Measurements from ENCODE around the gene SETD2.
A peak's percentile ranks its signal among the peaks of the same experiment; 100 is the strongest.
"Not testable (repeated sequence)": the region's sequence is repeated elsewhere in the genome, so short reads cannot be mapped to it uniquely, and the experiment has no call there.

The SETD2 gene

DNA sequence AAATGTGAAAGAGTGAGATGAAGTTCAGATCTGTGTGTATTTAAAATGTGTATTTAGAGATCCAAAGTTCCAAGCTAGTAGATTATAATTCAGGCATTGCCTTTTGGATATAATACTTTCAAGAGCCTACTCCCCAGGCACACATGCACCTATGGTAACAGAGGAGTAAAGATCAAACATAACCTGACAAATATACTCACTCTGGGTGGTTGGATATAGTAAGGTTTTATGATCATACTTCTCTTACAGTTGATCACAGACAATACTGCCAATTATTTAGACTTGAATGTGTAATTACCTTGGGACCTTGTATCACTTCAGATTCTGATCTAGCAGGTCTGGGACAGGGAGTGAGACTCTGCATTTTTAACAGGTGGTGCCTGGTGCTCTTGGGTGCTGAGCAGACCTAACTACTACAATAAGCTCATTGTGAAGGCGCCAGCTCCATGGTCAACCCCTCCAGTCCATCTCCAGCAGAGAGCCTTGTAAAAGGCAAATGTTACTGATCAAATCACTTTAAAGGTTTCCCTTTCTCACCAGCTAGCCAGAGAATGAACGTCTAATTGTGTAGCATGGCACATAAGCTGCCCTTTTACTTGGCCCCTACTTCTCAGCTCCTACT, 128.9 kb downstream of the SETD2 start:
- DNase-seq (ENCODE audit: low read depth) = no peak

DNA sequence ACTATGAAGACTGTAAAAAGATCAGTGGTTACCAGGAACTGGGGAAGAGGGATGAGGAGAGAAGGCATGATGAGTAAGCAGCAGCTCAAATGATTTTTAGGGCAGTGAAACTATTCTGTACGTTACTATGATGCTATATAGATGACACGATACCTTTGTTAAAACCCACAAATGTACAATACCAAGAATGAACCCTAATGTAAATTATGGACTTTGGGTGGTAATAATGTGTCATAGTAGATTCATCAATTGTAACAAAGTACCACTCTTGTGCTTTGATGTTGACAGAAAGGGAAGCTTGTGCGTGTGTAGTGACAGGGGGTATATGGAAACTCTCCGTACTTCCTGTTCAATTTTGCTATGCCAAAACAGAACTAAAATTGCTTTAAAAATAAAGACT, 132.9 kb downstream of the SETD2 start:
- DNase-seq (ENCODE audit: low read depth) = not testable (repeated sequence)

DNA sequence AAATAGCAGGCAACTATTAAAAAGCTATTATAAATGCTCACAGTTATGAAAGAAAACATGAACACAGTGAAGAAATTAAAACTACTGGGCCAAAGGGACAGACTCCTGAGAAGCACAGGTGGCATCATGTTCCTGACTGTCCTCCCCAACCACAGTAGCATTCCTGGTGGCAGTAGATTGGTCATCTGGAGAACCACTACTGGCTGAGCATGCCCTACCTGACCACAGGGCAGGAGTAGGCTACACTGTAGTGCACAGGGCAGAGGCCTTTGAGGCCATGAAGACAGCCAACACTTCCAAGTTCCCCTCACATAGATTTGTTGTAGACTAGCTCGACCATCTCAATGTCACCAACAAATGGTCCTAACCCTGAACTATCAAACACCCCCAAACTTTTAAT, 135.2 kb downstream of the SETD2 start:
- DNase-seq (ENCODE audit: low read depth) = no peak

DNA sequence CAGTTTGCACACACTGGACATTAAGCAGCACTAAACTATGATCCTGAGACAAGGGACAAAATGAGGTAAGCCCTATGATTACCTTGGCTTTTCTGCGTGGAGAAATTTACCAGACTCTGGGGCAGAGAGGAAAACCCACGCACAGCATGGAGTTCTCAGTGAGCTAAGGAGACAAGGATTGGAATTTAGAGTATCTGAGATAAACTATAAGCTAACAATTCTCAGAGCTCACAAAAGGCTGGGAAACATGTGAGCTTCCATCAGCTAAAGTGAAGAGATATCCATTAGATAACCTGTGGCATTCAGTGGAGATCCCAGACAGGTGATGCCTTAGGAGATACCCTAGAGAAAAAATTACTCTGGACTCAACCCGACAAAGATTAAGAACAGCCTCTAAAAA, 135.8 kb downstream of the SETD2 start:
- DNase-seq (ENCODE audit: low read depth) = no peak

DNA sequence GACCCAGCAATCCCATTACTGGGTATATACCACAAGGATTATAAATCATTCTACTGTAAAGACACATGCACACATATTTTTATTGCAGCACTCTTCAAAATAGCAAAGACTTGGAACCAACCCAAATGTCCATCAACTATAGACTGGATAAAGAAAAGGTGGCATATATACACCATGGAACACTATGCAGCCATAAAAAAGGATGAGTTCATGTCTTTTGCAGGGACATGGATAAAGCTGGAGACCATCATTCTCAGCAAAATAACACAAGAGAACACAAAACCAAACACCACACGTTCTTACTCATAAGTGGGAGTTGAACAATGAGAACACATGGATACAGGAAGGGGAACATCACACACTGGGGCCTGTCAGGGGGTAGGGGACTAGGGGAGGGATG, 137.5 kb downstream of the SETD2 start:
- DNase-seq (ENCODE audit: low read depth) = not testable (repeated sequence)

DNA sequence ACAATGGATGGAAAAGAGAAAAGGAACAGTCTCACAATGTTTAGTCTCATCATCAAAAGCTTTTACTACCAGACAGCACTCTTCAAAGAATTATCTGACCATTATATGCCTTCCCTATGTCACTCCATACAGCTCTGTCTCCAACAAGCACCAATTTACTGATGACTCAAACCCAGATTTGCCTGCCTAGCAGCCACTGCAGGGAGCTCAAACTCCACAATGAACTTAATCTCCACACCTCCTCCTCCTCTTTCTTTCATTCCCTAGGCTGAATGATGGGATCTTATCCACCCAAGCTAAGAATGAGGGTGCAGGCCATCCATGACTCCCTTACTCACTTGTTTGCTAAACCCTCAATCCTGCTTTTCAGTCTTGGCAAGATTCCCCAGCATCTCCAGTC, 139.0 kb downstream of the SETD2 start:
- no peak for DNase-seq (ENCODE audit: low read depth)

DNA sequence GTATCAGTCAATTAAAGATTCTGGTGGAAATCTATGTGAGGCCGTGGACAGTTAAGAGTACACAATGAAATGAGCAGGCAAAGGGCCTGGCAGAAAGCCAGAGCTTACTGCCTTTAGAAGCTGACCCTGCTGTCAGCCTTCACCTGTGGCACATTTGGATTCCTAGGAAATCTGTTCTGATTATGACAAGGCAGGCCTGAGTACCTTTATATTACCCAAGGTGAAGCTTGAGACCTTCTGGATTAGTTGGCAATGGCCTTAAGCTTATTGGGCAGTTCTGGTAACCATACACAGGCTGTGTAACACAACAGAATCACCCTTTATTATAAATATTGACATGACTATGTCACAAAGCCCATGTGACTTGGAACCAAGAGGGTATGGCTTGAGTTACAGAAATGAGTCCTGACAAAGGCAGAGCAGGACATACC, 141.3 kb downstream of the SETD2 start:
- DNase-seq (ENCODE audit: low read depth) = no peak

DNA sequence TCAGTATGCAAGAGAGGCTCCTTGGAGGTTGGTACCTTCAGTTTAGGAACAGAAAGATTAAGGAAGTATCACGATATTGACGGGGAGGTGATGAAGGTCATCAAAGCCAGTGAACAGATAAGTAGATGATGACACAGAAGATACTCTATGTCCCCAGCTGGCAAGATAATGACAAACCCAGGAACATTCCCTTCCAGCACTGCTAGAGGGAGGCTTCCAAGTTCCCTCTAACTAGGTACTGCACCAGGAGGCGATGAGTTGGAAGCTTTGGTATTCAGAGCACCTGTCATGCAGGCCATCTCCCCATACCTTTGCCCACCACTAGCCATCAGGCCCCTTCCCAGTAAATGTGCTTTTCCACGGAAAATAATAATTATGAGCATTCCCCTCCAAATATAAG, 143.6 kb downstream of the SETD2 start:
- no peak for DNase-seq (ENCODE audit: low read depth)

DNA sequence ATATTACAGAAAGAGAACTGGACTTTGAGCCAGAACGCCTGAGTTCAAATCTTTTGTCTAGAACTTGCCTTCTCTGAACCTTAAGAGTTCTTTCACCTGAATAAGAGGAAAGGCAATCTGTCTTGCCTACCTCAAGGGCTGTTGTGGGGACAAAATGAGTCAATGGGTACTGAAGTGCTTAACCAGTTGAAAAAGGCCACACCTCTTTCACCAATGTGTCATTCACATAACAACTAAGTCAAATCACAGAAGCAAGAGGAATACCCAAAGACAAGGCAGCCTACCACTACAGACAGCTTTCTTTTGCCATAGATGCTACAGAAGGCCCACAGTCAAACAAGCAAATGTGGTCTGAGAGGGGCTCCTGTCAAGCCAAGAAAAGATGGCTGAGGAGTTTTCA, 144.7 kb downstream of the SETD2 start:
- no peak for DNase-seq (ENCODE audit: low read depth)

DNA sequence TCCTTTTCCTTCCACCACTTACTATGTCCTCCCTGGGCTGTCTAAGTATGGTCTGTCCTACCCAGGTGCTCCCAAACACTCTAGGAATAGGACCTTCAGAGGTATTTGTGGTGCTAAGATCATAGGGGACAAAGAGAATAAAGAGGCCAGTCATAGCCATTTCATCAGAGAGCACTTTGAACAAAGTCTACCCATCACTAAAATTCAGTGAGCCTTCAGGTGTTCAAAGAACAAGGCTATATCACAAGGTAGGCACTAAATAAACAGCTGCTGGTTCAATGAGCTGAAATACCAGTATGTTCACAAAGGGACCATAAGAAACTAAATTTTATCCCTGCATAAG, 145.7 kb downstream of the SETD2 start:
- no peak for DNase-seq (ENCODE audit: low read depth)

DNA sequence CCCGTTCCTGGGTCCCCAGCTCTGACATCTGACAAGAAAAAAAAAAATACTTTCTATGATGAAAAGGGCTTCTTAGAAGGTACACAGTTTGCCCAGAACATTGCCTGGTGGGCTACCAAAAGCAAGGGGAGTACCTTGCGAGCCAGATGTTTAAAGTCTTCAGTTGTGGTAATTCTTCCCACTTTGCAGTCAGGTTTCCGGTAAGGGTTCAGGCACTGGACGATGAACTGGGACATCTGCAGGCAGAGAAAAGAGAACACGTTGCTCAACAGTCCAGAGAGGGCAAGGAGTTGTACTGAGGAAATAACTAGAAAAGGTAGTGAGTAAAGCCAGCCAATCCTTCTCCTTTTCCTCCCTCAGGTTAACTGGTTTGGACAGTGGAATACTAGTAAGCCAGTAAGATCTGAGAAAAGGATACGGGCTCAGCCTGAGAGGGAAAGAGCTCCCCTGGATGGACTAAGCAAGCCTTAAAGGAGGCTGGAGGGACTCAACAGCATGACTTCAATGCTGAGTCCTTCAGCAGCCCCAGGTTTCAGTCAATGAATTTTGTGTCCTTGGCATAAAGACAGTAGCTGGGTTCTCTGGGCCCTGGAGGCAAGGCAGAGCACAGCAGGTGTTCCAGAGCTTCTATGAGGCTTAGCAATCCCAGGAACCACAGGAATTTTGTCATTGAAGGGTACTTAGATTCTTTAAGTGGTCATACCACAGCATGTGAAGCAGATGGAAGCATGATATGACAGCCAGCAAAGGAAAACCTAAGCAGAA, 146.2 kb downstream of the SETD2 start:
- no peak for DNase-seq (ENCODE audit: low read depth)

DNA sequence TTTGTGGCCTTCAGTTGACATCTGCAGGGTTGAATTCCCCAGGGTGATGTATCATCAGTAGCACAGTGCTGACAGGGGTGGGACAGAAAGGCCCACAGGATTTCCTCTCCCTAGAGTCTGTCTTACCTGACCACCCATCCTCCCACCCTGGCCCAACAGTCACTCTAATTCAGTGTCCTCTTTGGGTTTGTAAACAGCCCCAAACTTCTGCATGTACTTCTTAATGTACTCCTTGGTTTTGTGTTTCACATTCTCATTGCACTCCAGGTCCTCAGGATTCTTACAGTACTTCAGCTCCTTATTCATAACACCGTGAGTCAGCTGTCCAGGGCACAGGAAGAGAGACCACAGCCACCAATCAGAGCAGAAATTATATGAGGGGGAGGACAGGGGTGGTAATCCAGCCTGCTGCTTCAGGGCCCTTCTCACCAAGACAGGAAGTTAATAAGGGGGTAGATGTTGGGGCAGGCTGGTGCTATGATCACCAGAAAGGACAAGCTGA, 146.9 kb downstream of the SETD2 start:
- peak; percentile 77 for DNase-seq (ENCODE audit: low read depth)

DNA sequence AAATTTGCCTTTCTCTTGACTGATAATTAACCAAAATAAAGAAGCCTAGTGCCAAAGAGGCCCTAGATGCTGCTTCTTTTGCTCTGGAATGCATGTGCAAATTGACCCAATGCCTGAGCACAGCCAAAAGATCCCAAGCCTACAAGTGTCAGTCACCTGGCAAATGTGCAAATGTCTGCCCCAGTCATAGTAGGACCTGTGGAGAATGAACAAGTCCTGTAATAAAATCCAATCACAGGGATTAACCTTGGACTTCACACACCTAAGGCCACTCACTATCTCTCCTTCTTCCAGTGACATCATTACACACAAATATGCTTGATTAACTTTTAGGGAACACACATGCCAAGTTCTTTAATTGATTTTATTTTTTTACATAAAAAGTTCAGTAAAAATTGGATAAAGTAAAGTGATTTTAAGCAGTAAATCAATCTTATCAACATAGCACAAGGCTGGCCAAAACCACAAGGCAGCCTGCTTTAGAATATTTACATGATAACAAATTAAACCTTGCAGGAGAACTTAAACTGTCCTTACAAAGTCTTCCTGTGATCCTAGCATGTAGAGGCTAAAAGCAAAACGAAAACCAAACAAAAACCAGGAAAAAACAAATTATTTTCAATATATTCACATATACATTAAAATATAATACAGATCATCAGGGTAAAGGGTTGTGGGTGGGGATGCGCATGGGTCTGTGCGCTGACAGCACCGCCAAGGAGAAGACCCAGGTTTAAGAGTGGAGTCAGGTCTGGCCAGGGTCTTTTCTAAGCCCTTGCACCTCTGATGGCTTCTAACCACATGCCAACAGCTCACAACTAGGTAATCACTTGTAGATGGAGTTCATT, 147.6 kb downstream of the SETD2 start:
- no peak for DNase-seq (ENCODE audit: low read depth)

DNA sequence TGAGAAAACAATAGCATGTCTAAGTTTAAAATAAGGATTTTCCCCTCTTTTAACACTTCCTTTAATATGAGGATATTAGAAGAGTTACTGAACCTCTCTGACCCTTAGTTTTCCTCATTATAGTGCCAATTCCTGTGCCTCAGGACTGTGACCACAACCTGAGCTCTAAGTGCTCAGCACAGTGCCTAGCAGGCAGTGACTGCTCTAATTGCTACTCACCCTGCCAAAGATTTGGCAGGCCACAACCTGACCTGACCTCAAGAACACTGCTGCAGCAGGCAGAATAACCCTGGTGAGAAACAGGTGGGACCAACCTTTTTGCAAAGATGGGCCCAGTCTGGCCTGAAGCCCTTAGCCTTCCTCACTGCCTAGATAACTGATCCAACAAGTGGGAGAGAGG, 148.8 kb downstream of the SETD2 start:
- no peak for DNase-seq (ENCODE audit: low read depth)

DNA sequence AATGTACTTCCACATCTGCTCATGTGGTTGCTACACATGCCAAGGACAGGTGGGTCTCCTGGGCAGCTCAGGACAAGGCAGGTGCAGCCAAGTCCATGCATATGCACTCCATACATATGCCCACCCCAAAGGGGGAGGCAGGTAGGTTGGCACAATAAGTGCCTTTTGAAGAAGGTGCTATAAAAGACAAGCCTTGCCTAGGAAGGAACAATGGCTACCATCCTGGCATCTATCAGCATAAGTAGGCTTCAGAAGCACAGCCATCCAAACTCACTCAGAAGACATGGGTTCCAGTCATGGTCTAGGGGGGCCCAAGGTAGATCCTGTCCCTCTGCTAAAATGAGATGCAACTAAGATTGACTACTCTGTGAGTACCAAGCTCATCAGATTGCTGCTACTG, 149.9 kb downstream of the SETD2 start:
- DNase-seq (ENCODE audit: low read depth) = no peak

DNA sequence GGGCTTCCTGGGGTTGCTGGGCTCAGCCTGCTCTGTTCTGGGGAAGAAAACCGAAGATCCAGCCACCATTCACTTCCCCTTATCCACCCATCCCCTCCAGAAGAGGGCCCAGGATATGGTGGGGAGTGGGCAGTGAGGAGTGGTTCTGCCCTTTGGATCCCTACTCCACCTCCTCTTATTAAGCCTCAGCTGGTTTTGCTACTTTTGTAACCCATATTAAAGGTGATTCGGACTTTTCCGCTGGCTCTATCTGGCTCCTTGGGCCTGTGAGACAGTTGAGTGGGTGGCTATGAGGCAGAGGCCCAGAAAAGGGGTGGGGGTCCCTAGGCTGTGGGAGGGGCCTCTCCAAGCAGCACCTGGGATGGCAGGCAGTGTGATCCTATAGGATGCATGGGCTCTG, 150.7 kb downstream of the SETD2 start:
- no peak for DNase-seq (ENCODE audit: low read depth)

DNA sequence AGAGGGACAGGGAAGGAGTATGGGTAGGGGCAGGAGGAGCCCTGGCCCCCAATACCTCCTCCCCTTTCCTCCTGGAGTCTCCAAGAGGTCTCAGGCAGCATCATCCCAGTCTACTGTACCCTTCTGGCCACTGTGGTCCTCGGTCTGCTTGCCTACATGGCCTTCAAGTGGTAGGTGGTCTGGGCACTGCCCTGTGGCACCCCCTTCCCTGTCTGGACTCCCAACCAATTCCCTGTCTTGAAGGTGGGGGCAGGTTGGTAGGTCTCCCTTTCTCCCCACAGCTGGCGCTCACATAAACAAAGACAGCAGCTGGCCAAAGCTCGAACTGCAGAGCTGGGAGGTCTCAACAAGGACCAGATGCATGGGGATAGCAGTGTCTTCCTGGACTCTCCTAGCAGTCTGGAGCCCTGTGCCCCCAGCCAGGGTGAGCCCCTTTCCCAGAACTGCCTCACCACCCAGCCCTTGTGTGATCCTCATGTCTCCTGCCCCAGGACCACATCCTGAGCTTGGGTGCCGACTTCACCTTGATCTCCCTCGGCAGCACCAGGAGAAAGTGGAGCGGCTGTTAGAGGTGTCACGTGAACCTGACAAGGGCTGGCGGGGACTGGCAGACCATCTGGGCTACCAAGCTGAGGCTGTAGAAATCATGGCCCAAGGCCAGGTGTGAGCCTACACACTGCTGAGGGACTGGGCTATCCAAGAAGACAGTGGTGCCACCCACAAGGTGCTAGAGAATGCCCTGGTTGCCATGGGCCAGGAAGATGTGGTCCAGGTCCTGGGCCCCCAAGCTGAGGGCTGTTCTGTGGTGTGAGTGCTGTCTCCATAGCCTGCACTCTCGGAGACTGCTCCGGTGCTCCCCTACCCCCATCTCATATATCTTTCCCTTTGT, 151.3 kb downstream of the SETD2 start:
- DNase-seq (ENCODE audit: low read depth) = no peak

DNA sequence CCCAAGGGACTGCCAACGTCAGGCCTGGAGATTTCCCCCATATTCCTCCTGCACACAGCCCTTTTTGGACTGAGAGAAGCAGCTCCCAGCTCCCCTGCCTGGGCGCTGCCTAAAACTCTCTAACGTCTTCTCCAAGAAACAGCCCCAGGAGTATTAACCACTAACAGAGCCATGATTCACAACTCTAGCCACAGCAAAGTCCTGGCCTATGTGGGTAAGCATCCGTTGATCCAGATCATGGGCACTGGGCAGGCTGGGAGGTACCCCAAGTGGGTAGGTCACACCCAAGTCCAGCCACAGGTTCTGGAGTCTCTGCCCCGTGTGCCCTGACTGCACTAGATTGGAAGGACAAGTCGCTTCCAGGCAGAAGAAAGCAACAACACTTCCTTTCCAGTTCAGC, 152.5 kb downstream of the SETD2 start:
- no peak for DNase-seq (ENCODE audit: low read depth)

DNA sequence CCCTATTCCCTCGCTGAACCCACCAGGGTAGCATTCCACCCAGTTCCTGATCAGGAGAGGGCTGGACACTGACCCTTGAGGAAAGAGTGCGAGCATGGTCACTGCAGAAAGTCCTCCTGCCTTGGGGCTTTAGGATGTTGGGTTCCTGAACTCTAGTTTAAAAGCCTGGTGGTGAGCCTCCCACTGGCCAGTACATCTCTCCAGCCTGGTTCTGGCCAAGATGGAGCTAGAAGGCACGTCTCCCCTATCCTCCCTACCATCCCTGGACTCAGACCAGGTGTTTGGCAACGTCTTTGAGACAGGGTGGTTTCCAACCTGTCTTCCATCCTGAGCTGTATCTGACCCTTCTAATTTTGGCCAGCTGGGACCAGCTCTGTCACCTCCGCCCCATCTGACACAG, 153.0 kb downstream of the SETD2 start:
- DNase-seq (ENCODE audit: low read depth) = no peak

DNA sequence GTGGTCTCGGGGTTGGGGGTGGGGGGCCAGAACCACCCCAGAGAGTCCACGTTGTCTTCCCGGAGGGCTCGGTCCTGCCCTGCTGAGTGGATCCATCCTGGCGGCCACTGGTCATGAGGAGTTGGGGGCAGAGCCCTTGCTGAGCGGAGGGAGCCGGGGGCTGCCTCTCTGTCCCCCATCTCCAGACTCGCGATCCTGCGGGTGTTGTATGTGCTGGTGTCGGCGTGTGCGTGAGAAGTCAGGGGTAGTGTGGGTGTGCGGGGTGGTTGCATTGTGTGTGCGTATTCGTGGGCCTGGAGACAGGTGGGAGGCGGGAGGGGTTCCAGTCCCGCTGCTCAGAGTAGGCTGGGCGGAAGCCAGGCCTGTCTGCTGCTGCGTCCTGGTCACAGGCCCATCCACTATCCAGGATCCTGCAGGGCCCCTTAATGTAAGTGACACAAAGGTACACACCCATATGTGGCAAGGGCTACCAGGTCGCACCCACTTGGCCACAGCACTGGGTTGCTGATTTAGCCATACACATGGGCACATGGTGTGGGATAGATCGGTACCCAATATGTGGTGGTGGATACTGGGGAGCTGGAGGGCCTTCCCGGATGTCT, 153.7 kb downstream of the SETD2 start:
- DNase-seq (ENCODE audit: low read depth) = no peak

Measured in HS-5 (cell line).